CD14-positive monocyte (primary cell): ENCODE measurements around the gene PRR36. TPM values are rescaled to one million over a fixed set of nuclear protein-coding genes. Genes with fewer than 3 reads are reported as not detected.

ENCODE experiments used
- DNase-seq, 3 donors: peaks; one replicate each; pipeline ENCODE4 v3.0.0-alpha.2; 2011 to 2022
- H2AFZ ChIP-seq: 2 replicates; pipeline ENCODE4 v1.6.0; 2012; ENCODE audit warnings: mild to moderate bottlenecking, low read depth, low read length, inconsistent platforms; ENCODE audit not compliant: insufficient read depth, poor library complexity, severe bottlenecking
- H3K27ac ChIP-seq, 2 donors: 1 replicate in 1 of 2; 2 replicates in 1 of 2; pipeline ENCODE4 v1.5.1; 2012 to 2013; ENCODE audit warnings: low read length in 2 of 2, control low read depth in 1 of 2, inconsistent platforms in 1 of 2, low read depth in 1 of 2, mild to moderate bottlenecking in 1 of 2
- H3K27me3 ChIP-seq, 2 donors: one replicate each; pipeline versions ENCODE4 v1.6.0 to v1.6.1; 2011 to 2013; ENCODE audit warnings: low read length in 2 of 2; ENCODE audit not compliant: control insufficient read depth in 2 of 2, insufficient read depth in 2 of 2
- H3K36me3 ChIP-seq, 2 donors: replicated peaks in 1 of 2; 1 replicate in 1 of 2; 2 replicates in 1 of 2; pipeline versions ENCODE4 v1.5.1 to v1.6.1; 2012 to 2013; ENCODE audit warnings: low read length in 2 of 2, control low read depth in 1 of 2, inconsistent platforms in 1 of 2, mild to moderate bottlenecking in 1 of 2; ENCODE audit not compliant: insufficient read depth in 2 of 2, control insufficient read depth in 1 of 2
- H3K4me1 ChIP-seq, 2 donors: 1 replicate in 1 of 2; 2 replicates in 1 of 2; pipeline versions ENCODE4 v1.5.1 to v1.6.1; 2012 to 2013; ENCODE audit warnings: low read length in 2 of 2, control low read depth in 1 of 2, inconsistent platforms in 1 of 2, mild to moderate bottlenecking in 1 of 2, moderate library complexity in 1 of 2; ENCODE audit not compliant: insufficient read depth in 2 of 2, control insufficient read depth in 1 of 2
- H3K4me2 ChIP-seq: replicated peaks from 2 replicates; pipeline ENCODE3; 2012; ENCODE audit warnings: low read length, moderate library complexity, mild to moderate bottlenecking; ENCODE audit not compliant: poor library complexity, severe bottlenecking; ENCODE audit errors: extremely low read depth
- H3K4me3 ChIP-seq, 3 experiments: fragments of 200-600 bp in 1 of 3; sonication (generic) in 1 of 3; replicated peaks in 1 of 3; 1 replicate in 2 of 3; 2 replicates in 1 of 3; pipeline ENCODE4 v1.5.1; 2011 to 2013; ENCODE audit warnings: low read length in 3 of 3, mild to moderate bottlenecking in 3 of 3, control low read depth in 2 of 3, low read depth in 2 of 3, inconsistent platforms in 1 of 3, moderate library complexity in 1 of 3
- H3K79me2 ChIP-seq: 2 replicates; pipeline ENCODE4 v1.6.0; 2012; ENCODE audit warnings: mild to moderate bottlenecking, control low read depth, inconsistent platforms, low read length, moderate library complexity; ENCODE audit not compliant: insufficient read depth
- H3K9ac ChIP-seq: 2 replicates; pipeline ENCODE4 v1.6.0; 2017; ENCODE audit warnings: low read length, mild to moderate bottlenecking; ENCODE audit not compliant: insufficient read depth, poor library complexity, severe bottlenecking
- H3K9me3 ChIP-seq, 2 donors: replicated peaks in 1 of 2; 1 replicate in 1 of 2; 2 replicates in 1 of 2; pipeline versions ENCODE4 v1.5.1 to v1.6.1; 2012 to 2013; ENCODE audit warnings: low read length in 2 of 2, control low read depth in 1 of 2; ENCODE audit not compliant: control insufficient read depth in 1 of 2, insufficient read depth in 1 of 2
- H4K20me1 ChIP-seq: 2 replicates; pipeline ENCODE4 v1.6.0; 2012; ENCODE audit warnings: mild to moderate bottlenecking, low read length, control low read depth, moderate library complexity; ENCODE audit not compliant: insufficient read depth
- H3K27ac Mint-ChIP-seq, 7 donors: one replicate each; pipeline ENCODE4 v1.8.0; 2020; ENCODE audit warnings: mild to moderate bottlenecking in 7 of 7, mixed read lengths in 7 of 7, moderate library complexity in 6 of 7, inconsistent platforms in 2 of 7
- H3K27me3 Mint-ChIP-seq, 3 donors: one replicate each; pipeline ENCODE4 v1.8.0; 2021 to 2022; ENCODE audit warnings: low read depth in 3 of 3, mild to moderate bottlenecking in 3 of 3, mixed read lengths in 3 of 3, moderate library complexity in 3 of 3, inconsistent platforms in 1 of 3
- H3K36me3 Mint-ChIP-seq, 2 donors: one replicate each; pipeline ENCODE4 v1.8.0; 2020; ENCODE audit warnings: mixed read lengths in 2 of 2, inconsistent platforms in 1 of 2, mild to moderate bottlenecking in 1 of 2
- H3K4me1 Mint-ChIP-seq: one replicate; pipeline ENCODE4 v1.8.0; 2020; ENCODE audit warnings: mild to moderate bottlenecking, mixed read lengths
- H3K4me3 Mint-ChIP-seq, 2 donors: one replicate each; pipeline ENCODE4 v1.8.0; 2020; ENCODE audit warnings: mild to moderate bottlenecking in 2 of 2, mixed read lengths in 2 of 2, moderate library complexity in 1 of 2
- H3K9me3 Mint-ChIP-seq, 7 donors: one replicate each; pipeline ENCODE4 v1.8.0; 2020 to 2022; ENCODE audit warnings: mixed read lengths in 7 of 7, mild to moderate bottlenecking in 6 of 7, moderate library complexity in 6 of 7, inconsistent platforms in 2 of 7
- CTCF ChIP-seq: fragments of 200-600 bp; IDR thresholded peaks from one replicate; pipeline ENCODE4 v1.8.0; 2022; ENCODE audit warnings: antibody characterized with exemption, mild to moderate bottlenecking
- WGBS: methylation state at CpG from one replicate; pipeline ENCODE4 v1.1.5; 2013; ENCODE audit warnings: missing lambda C conversion rate; ENCODE audit not compliant: insufficient coverage; 5-methylcytosine and 5-hydroxymethylcytosine counted together
- intact Hi-C, 2 donors: fragments of 100-400 bp; cut with micrococcal nuclease; formaldehyde crosslinking; loops; one replicate each; pipeline versions ENCODE4 v1.15.0 to v1.15.1; 2023
- polyA plus RNA-seq, 3 donors: library from polyadenylated mRNA; depleted of rRNA in 1 of 3; unstranded in 2 of 3; stranded (reverse) in 1 of 3; fragments of 300-500 nt in 2 of 3; fragments of >200 nt in 1 of 3; fragmentation: Illumina TruSeq in 2 of 3; gene quantifications; 1 replicate in 2 of 3; 2 replicates in 1 of 3; pipeline ENCODE4 v1.2.3, GENCODE V29; 2012 to 2021

PRR36 gene
- polyA plus RNA-seq, 3 donors = not detected

- peaks cover 37 to 49% of the 10 kb centered on the region in 2 donors for H3K4me1 ChIP-seq
- DNase-seq = no peak
- no peak for TF ChIP-seq CTCF
- peaks cover 28 to 57% of the 10 kb centered on the region in 2 donors for H3K27me3 ChIP-seq
- peak overlapping the region in 1 of 3 experiments; percentile 68 for H3K4me3 ChIP-seq
- peaks cover 3 to 19% of the 10 kb centered on the region in 2 donors for H3K9me3 ChIP-seq
- no peaks in the 10 kb centered on the region for H3K36me3 ChIP-seq
- H3K4me2 ChIP-seq = peak overlapping the region; percentile 75
- WGBS = 41% methylated on average over 39 of the region's 47 CpGs
- Mint-ChIP-seq H3K36me3 (peaks cover 0 to 6% of the 10 kb centered on the region in 2 donors), H3K9me3 (peaks cover 3 to 44% (median 13%) of the 10 kb centered on the region in 7 donors), H3K27me3 (peaks cover 60 to 80% (median 73%) of the 10 kb centered on the region in 3 donors), H3K27ac (peak overlapping the region in 1 of 7 donors; percentile 57), H3K4me3 (peak overlapping the region; percentile 69 to 88), H3K4me1 (peaks cover 28% of the 10 kb centered on the region)
- no peak overlapping the region for H3K27ac ChIP-seq
- H3K79me2 ChIP-seq = no peaks in the 10 kb centered on the region
- H4K20me1 ChIP-seq = no peaks in the 10 kb centered on the region
- no peak overlapping the region for H2AFZ ChIP-seq
- no peak overlapping the region for H3K9ac ChIP-seq
- intact Hi-C loops = loop anchor here in 1 of 2 donors (5.0 kb wide), 1 partner anchor 50 kb away; the partner anchor contains the start of gene SNAPC2
Measured at GRCh38 chr19:7872306-7873204, 1.6 kb downstream of the PRR36 start.

- peaks cover 3 to 19% of the 10 kb centered on the region in 2 donors for H3K9me3 ChIP-seq
- Mint-ChIP-seq H3K9me3 (peaks cover 3 to 44% (median 13%) of the 10 kb centered on the region in 7 donors), H3K4me1 (peaks cover 28% of the 10 kb centered on the region), H3K36me3 (peaks cover 0 to 8% of the 10 kb centered on the region in 2 donors), H3K4me3 (peak overlapping the region; percentile 69 to 88), H3K27ac (peak overlapping the region in 6 of 7 donors; percentile 26 to 85 (median 68)), H3K27me3 (peaks cover 66 to 81% (median 73%) of the 10 kb centered on the region in 3 donors)
- H3K4me3 ChIP-seq = peak overlapping the region in 1 of 3 experiments; percentile 68
- TF ChIP-seq CTCF = no peak
- no peaks in the 10 kb centered on the region for H3K79me2 ChIP-seq
- DNase-seq = peak; percentile 49 to 69 (median 50)
- H3K4me2 ChIP-seq = peak overlapping the region; percentile 75
- intact Hi-C loops = loop anchor here in 1 of 2 donors (5.0 kb wide), 1 partner anchor 51 kb away; the partner anchor contains the start of gene SNAPC2
- H2AFZ ChIP-seq = peak overlapping the region; percentile 62
- H3K27ac ChIP-seq = no peak overlapping the region
- H3K36me3 ChIP-seq = no peaks in the 10 kb centered on the region
- H3K9ac ChIP-seq = no peak overlapping the region
- H4K20me1 ChIP-seq = no peaks in the 10 kb centered on the region
- H3K4me1 ChIP-seq = peaks cover 37 to 49% of the 10 kb centered on the region in 2 donors
- 5% methylated on average over 32 of the region's 33 CpGs for WGBS
- peaks cover 31 to 66% of the 10 kb centered on the region in 2 donors for H3K27me3 ChIP-seq
Measured at GRCh38 chr19:7871437-7872305, 2.5 kb downstream of the PRR36 start.
